ENCODE measurements around the gene IFNA17.
"Not testable (repeated sequence)": the region's sequence is repeated elsewhere in the genome, so short reads cannot be mapped to it uniquely, and the experiment has no call there.

Gene IFNA17

GRCh38 chr9:21210311-21210710 lies 17.7 kb downstream of the IFNA17 start:
- DNase-seq = no peak

DNA sequence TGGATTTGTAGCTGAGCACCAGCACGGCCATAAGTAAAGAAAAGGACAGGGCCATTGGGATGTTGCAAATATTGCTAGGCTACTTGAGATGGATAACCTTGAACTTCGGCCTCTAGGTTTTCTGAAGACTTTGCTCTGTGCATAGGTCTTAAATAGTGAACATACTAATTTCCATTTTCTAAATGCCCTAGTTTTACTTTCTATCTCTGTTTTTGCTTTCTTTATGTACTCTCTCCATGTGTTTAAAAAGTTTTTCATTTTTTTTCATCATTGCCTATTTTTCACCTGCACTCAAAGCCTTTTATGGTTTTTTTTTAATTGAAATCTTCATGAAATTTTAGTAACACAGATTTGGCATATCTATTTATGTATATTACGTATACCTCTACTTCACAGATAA lies 21.0 kb downstream of the IFNA17 start, which contains the start of gene IFNA10:
Gene IFNA10, minus strand, starts transcription at position 101 of the 400 bp plus-strand sequence. Its CDS starts 46 bp downstream, at position 55.
- DNase-seq = not testable (repeated sequence)

DNA sequence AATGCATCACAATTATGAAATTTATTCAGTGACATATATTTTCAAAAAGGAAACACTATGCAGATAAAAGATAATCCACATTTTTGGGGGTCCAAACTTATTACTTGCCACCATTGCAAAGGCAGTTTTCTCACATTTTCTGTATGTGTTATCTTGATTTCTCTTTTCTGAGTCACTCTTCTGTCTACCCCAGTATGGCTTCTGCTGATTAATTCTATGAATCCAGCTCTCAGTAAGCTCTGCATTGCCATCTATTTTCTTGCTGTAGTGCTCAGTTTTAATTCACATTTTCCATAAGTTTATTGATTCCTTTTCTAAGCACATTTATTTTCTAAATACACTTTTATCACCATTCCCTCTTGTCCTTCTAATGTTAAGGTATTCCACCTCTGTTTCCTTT lies 22.8 kb downstream of the IFNA17 start:
- no peak for DNase-seq

DNA sequence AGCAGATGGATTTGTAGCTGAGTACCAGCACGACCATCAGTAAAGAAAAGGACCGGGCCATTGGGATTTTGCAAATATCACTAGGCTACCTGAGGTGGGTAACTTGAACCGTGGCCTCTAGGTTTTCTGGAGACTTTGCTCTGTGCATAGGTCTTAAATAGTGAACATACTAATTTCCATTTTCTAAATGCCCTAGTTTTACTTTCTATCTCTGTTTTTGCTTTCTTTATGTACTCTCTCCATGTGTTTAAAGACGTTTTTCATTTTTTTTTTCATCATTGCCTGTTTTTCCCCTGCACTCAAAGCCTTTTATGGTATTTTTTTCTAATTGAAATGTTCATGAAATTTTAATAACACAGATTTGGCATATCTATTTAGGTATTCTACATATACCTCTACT lies 25.9 kb downstream of the IFNA17 start, which contains the start of gene IFNA7:
Gene IFNA7, minus strand, starts transcription at position 101 of the 400 bp plus-strand sequence. Its CDS starts 40 bp downstream, at position 61.
- DNase-seq = not testable (repeated sequence)

GRCh38 chr9:21194867-21195776 lies 32.9 kb downstream of the IFNA17 start:
- not testable (repeated sequence) for DNase-seq

GRCh38 chr9:21187487-21187886 lies 40.5 kb downstream of the IFNA17 start, which contains the start of gene IFNA4:
TSS of gene IFNA4 (minus strand) at chr9:21187587. CDS start at chr9:21187531, 56 bp downstream.
- DNase-seq = not testable (repeated sequence)

DNA sequence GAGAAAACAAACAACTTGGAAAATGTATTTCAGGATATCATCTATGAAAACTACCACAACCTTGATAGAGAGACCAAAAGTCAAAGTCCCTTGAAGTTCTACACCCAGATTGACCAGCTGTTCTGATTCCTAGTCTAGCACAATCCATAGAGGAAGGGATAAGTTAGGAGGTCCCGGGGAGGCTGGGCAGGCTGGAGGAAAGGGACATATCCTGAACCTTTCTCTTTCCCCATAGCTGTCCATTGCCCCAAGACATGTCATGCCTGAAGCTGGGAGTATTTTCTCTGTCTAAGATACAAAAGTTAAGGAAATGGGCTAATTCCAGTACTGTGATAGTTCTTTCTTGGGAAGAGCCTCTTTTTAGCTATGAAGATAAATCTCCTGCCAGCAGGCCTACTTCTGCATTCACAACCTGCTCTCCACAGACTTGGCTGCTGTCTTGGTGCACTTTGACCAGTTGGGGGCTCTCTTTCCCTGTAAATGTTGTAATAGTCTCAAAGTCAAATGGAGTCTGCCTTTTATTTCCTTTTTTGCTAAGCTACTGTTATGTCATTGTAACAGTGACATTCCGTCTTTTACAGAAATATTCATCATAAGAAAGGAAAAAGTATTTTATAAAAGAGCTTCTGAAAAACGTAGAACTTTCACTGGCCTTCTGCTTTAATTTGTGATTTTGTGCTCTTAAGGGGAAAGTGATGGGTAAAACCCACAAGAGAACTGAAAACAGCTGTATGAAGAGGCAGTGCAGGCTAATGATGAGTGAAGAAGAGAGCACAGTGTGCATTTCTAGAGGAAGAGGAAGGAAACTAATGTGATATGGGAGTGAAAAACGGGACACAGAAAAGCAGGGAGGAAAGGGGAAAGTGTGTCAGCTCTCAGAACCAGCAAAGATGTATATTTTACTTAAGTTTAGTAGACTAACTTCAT lies 44.9 kb downstream of the IFNA17 start:
- DNase-seq = not testable (repeated sequence)

All from NCI-H510A treated with DMSO at 0.1 percent for 48 hours (cell line).